Measurements from ENCODE around the gene NPIPA3.
"Not testable (repeated sequence)": the region's sequence is repeated elsewhere in the genome, so short reads cannot be mapped to it uniquely, and the experiment has no call there.

Gene NPIPA3

DNA sequence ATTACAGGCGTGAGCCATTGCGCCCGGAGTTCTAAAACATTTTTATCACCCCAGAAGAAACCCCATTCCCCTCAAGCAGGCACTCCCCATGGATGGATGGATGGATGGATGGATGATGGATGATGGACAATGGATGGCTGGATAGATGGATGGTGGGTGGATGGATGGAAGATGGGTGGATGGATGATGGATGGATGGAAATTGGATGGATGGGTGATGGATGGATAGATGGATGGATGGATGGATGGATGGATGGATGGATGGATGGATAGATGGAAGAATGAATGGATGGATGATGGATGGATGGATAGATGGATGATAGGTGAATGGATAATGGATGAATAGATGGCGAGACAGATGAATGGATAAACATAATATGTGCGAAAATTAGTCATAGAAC, 25.6 kb upstream of the NPIPA3 start:
- TF ChIP-seq ZNF366 (tag by site-specific recombination; conservative IDR thresholded peaks at IDR 0.05) (peak; percentile 99), ZBTB17 (tag by site-specific recombination; IDR thresholded peaks at IDR 0.05) (peak; percentile 99), SP7 (tag by site-specific recombination; IDR thresholded peaks at IDR 0.05) (no peak)
- POLR2A ChIA-PET: no interaction called here
- Histone ChIP-seq H3K36me3 (ENCODE audit: control insufficient read depth in 2 of 2, insufficient read depth in 1 of 2, low read length in 2 of 2) (no peaks in the 10 kb centered on the region), H3K4me1 (ENCODE audit: control insufficient read depth, insufficient read depth, low read length) (no peaks in the 10 kb centered on the region), H3K9me3 (ENCODE audit: control insufficient read depth, insufficient read depth, low read depth, low read length) (no peaks in the 10 kb centered on the region), H3K27ac (ENCODE audit: extremely low read depth, low read depth, low read length) (no peak overlapping the region), H3K4me3 (ENCODE audit: low read depth, low read length) (no peak overlapping the region)
- CTCF ChIA-PET: no interaction called here

DNA sequence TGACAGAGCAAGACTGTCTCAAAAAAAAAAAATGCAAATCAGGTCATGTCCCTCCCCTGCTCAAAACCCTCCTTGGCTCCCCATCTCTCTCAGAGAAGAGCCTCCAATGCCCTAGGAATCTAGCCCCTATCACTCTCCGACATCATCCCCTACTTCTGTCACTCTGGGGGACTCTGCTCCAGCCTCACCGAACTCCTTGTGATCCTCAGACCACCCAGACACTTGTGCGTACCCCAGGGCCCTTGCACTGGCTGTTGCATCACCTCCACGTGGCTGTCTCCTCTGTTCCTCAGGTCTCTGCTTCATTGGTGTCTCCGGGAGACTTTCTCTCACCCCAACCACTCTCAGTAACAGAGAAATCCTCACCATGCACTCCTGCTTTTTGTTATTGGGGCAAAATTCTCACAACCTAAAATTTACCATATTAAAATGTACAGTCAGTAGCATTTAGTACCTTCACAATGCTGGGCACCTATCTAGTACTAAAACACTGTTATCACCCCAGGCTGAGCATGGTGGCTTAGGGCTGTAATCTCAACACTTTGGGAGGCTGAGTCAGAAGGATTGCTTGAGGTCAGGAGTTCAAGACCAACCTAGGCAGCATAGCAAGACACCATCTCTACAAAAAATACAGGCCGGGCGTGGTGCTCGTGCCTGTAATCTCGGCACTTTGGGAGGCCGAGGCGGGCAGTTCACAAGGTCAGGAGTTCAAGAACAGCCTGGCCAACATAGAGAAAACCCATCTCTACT, 24.3 kb upstream of the NPIPA3 start:
- no peaks in the 10 kb centered on the region for H3K9me3 ChIP-seq (ENCODE audit: control insufficient read depth, insufficient read depth, low read depth, low read length)
- CTCF ChIA-PET: no interaction called here
- no peak overlapping the region for H3K4me3 ChIP-seq (ENCODE audit: low read depth, low read length)
- no peaks in the 10 kb centered on the region for H3K4me1 ChIP-seq (ENCODE audit: control insufficient read depth, insufficient read depth, low read length)
- H3K36me3 ChIP-seq (ENCODE audit: control insufficient read depth in 2 of 2, insufficient read depth in 1 of 2, low read length in 2 of 2): no peaks in the 10 kb centered on the region
- POLR2A ChIA-PET: no interaction called here
- TF ChIP-seq WT1 (tag by site-specific recombination; IDR thresholded peaks at IDR 0.05): no peak
- no peak for TF ChIP-seq KLF9 (tag by site-specific recombination; IDR thresholded peaks at IDR 0.05; ENCODE audit: low read depth)
- no peak for TF ChIP-seq KLF16 (tag by site-specific recombination; IDR thresholded peaks at IDR 0.05)
- no peak for TF ChIP-seq BCL11B (tag by site-specific recombination; IDR thresholded peaks at IDR 0.05; ENCODE audit: low read depth)
- no peak for TF ChIP-seq KLF7 (tag by site-specific recombination; IDR thresholded peaks at IDR 0.05; ENCODE audit: borderline replicate concordance)
- TF ChIP-seq ZNF623 (tag by site-specific recombination; IDR thresholded peaks at IDR 0.05): peak; percentile 94
- H3K27ac ChIP-seq (ENCODE audit: extremely low read depth, low read depth, low read length): no peak overlapping the region

DNA sequence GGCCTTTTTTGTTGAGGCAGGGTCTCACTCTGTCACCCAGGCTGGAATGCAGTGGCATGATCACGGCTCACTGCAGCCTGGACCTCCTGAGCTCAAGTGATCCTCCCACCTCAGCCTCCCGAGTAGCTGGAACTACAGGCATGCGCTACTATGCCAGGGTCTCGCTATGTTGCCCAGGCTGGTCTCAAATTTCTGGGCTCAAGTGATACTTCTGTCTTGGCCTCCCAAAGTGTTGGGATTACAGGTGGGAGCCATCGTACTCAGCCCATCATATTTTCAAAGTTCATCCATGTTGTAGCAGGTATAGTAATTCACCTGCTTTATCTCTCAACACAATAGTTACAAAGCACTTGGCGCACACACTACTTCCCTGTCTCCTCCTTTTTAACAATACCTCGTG, 22.8 kb upstream of the NPIPA3 start:
- H3K4me1 ChIP-seq (ENCODE audit: control insufficient read depth, insufficient read depth, low read length); H3K36me3 ChIP-seq (ENCODE audit: control insufficient read depth in 2 of 2, insufficient read depth in 1 of 2, low read length in 2 of 2); CTCF ChIA-PET; H3K4me3 ChIP-seq (ENCODE audit: low read depth, low read length); H3K27ac ChIP-seq (ENCODE audit: extremely low read depth, low read depth, low read length); POLR2A ChIA-PET; H3K9me3 ChIP-seq (ENCODE audit: control insufficient read depth, insufficient read depth, low read depth, low read length): not testable (repeated sequence)

DNA sequence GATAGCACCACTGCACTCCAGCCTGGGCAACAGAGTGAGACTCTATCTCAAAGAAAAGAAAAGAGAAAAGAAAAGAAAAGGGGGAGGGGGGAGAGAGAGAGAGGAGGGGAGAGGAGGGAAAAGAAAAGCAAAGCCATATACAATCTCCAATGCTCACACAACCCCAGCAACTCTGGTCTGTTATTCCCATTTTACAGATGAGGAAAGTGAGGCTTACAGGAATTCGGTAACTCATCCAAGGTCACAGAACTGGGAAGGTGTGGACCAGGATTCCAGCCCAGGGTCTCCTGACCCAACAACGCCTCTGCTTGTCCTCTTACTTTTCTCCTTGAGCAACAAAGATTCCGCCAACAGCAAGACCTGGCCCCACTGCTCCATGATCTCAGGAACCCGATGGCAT, 22.1 kb upstream of the NPIPA3 start:
- no peak overlapping the region for H3K4me3 ChIP-seq (ENCODE audit: low read depth, low read length)
- H3K4me1 ChIP-seq (ENCODE audit: control insufficient read depth, insufficient read depth, low read length): no peaks in the 10 kb centered on the region
- TF ChIP-seq IKZF3 (tag by site-specific recombination; IDR thresholded peaks at IDR 0.05): no peak
- no peak for TF ChIP-seq ZNF391 (tag by site-specific recombination; IDR thresholded peaks at IDR 0.05; ENCODE audit: borderline replicate concordance, low read depth)
- TF ChIP-seq ZSCAN16 (tag by site-specific recombination; IDR thresholded peaks at IDR 0.05): no peak
- no peak for TF ChIP-seq ZNF776 (tag by site-specific recombination; IDR thresholded peaks at IDR 0.05; ENCODE audit: borderline replicate concordance)
- no peak for TF ChIP-seq ZNF664 (tag by site-specific recombination; IDR thresholded peaks at IDR 0.05)
- no peak for TF ChIP-seq GLIS1 (tag by site-specific recombination; IDR thresholded peaks at IDR 0.05)
- TF ChIP-seq ZNF521 (tag by site-specific recombination; IDR thresholded peaks at IDR 0.05): no peak
- TF ChIP-seq TRIM28 (IDR thresholded peaks at IDR 0.05; ENCODE audit: borderline replicate concordance, low read length): no peak
- no peak for TF ChIP-seq ZNF624 (tag by site-specific recombination; IDR thresholded peaks at IDR 0.05)
- no peak for TF ChIP-seq ZNF76 (tag by site-specific recombination; IDR thresholded peaks at IDR 0.05; ENCODE audit: borderline replicate concordance, low read depth)
- TF ChIP-seq ZNF777 (tag by site-specific recombination; IDR thresholded peaks at IDR 0.05; ENCODE audit: borderline replicate concordance): no peak
- TF ChIP-seq KLF1 (tag by site-specific recombination; IDR thresholded peaks at IDR 0.05): no peak
- no peak for TF ChIP-seq ZNF341 (tag by site-specific recombination; IDR thresholded peaks at IDR 0.05; ENCODE audit: low read depth)
- H3K9me3 ChIP-seq (ENCODE audit: control insufficient read depth, insufficient read depth, low read depth, low read length): no peaks in the 10 kb centered on the region
- no peaks in the 10 kb centered on the region for H3K36me3 ChIP-seq (ENCODE audit: control insufficient read depth in 2 of 2, insufficient read depth in 1 of 2, low read length in 2 of 2)
- H3K27ac ChIP-seq (ENCODE audit: extremely low read depth, low read depth, low read length): no peak overlapping the region
- POLR2A ChIA-PET: no interaction called here
- CTCF ChIA-PET: no interaction called here
